GM10266 (cell line): ENCODE measurements around the gene RAB39A.

Experiments
- DNase-seq: peaks from one replicate; pipeline ENCODE4 v3.0.0; 2012; ENCODE audit errors: extremely low spot score
- TF ChIP-seq, protein P1 (sequence below): IDR thresholded peaks from 2 replicates; pipeline ENCODE4 v1.5.1; 2012; ENCODE audit warnings: mild to moderate bottlenecking, low read depth; ENCODE audit not compliant: control insufficient read depth, insufficient read depth; ENCODE audit errors: missing control alignments

RAB39A gene

DNA sequence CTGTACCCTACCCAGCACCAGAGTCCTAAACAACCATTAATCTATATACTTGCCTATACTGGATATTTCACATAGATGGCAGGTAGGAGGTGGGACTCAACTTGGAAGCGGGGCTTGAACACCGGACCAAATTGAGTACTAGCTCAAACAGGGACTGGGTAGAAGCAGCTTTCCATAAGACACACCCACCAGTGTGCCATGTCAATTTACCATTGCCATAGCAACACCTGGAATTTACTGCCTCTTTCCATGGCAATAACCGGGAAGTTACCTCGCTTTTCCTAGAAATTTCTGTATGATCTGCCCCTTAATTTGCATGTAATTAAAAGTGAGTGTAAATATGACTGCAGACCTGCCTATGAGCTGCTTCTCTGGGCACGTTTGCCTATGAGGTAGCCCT lies 41.8 kb downstream of the RAB39A start:
- DNase-seq = no peak
- TF ChIP-seq, protein P1, sequence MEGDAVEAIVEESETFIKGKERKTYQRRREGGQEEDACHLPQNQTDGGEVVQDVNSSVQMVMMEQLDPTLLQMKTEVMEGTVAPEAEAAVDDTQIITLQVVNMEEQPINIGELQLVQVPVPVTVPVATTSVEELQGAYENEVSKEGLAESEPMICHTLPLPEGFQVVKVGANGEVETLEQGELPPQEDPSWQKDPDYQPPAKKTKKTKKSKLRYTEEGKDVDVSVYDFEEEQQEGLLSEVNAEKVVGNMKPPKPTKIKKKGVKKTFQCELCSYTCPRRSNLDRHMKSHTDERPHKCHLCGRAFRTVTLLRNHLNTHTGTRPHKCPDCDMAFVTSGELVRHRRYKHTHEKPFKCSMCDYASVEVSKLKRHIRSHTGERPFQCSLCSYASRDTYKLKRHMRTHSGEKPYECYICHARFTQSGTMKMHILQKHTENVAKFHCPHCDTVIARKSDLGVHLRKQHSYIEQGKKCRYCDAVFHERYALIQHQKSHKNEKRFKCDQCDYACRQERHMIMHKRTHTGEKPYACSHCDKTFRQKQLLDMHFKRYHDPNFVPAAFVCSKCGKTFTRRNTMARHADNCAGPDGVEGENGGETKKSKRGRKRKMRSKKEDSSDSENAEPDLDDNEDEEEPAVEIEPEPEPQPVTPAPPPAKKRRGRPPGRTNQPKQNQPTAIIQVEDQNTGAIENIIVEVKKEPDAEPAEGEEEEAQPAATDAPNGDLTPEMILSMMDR = no peak

DNA sequence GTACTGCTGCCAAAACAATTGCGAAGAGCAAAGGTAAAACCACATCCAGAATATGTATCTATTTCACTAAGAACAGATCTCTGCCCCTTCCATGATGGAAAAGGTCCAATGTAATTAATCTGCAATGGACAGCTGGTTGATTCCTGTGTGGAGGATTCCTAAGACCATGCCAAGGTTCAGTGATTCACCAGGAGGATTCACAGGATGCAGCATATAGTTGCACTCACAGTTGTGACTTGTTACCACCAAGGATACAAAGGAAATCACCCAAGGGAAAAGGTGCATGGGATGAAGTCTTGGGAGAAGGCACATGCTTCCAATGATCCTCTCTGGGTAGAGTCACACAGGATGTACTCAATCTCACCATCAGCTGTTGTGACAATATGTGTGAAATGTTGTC lies 45.4 kb downstream of the RAB39A start:
- TF ChIP-seq, protein P1 = no peak
- DNase-seq = no peak

DNA sequence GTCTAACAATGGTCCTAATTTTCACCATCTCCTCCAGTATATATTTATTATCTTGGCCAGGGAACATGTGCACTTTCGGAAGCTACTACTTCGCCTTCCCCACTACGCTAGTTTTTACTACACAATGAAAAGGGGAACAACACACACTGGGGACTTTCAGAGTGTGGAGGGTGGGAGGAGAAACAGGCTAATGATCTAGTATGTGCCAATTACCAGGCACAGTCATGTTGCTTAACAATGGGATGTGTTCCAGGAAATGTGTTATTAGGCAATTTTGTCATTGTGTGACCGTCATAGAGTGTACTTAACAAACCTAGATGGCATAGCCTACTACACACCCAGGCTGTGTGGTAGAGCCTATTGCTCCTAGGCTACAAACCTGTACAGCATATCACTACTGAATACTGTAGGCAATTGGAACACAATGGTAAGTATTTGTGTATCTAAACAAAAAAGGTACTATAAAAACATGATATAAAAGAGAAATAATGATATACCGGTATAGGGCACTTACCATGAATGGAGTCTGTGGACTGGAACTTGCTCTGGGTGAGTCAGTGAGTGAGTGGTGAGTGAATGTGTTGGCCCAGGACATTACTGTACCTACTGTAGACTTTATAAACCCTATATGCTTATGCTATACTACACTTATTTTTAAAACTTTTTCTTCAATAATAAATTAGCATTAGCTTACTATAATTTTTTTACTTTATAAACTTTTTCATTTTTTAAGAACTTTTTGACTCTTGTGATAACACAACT lies 60.3 kb downstream of the RAB39A start:
- TF ChIP-seq, protein P1 = no peak
- DNase-seq = no peak

DNA sequence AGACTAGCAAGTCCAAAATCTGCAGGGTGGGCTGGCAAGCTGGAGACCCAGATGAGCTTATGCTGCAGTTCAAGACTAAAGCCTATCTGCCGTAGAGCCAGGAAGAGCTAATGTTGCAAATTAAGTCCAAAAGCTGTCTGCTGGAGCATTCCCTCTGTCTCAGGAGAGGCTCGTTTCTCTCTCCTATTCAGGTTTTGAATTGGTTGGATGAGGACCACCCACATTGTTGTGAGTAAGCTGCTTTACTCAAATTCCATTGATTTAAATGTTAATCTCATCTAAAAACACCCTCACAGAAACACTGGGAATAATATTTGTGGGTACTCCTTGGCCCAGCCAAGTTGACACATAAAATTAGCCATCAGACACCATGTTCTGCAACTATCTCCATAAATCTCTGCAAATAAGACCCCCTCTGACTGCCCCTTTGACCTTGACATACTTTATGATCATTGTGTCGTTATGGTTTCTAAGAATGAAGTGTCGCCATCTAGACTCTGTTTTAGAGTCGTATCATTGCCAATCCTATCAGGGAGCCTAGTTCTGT lies 63.7 kb downstream of the RAB39A start:
- TF ChIP-seq, protein P1 = no peak
- no peak for DNase-seq

DNA sequence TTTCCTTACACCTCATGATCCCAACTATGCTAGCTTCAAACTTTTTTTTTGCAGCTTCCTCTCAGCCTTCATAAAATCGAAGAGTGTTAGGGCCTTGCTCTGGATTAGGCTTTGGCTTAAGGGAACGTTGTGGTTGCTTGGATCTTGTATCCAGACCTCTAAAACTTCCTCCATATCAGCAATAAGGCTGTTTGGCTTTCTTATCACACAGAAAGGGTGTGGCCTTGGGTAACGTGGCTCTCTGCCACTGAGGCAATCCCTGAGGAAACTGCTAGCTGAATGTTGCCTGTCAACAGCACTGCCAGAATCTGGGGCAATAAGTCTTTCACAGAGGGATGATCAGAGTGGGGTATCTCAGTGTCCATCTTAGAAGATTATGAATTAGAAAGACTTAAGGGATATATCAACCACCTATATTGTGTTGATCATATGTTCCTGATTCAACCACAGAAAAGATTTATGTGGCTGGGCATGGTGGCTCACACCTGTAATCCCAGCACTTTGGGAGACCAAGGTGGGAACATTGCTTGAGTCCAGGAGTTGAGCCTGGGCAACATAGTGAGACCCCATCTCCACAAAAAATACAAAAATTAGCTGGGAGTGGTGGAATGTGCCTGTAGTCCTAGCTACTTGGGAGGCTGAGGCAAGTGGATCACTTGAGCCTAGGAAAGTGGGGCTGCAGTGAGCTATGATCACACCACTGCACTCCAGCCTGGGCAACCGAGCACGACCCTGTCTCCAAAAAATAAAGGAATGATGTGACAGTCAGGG lies 67.9 kb downstream of the RAB39A start:
- TF ChIP-seq, protein P1 = no peak
- no peak for DNase-seq

DNA sequence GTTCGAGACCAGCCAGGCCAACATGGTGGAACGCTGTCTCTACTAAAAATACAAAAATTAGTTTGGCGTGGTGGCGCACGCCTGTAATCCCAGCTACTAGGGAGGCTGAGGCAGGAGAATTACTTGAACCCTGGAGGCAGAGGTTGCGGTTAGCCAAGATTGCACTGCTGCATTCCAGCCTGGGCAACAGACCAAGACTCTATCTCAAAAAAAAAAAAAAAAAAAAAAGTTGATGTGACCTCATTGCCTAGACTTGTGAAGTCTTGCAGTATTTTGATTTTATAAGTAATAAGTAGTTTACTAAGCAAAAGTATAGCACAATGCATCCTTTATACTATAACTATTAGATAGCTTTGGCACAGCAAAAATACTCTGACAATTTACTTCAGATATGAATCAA lies 70.5 kb downstream of the RAB39A start:
- DNase-seq = no peak
- TF ChIP-seq, protein P1 = no peak
